NB4 (cell line): ENCODE results near the gene SNED1.

Source experiments
- CTCF ChIP-seq: IDR thresholded peaks from one replicate; pipeline ENCODE4 v1.5.1; 2012; ENCODE audit warnings: low read depth, low read length
- MAX ChIP-seq: IDR thresholded peaks from 2 replicates; pipeline ENCODE4 v1.6.1; 2011; ENCODE audit warnings: low read depth, low read length
- MYC ChIP-seq: IDR thresholded peaks from 2 replicates; pipeline ENCODE4 v1.6.1; 2011; ENCODE audit warnings: low read depth, low read length
- POLR2A ChIP-seq: IDR thresholded peaks from 2 replicates; pipeline ENCODE4 v1.6.1; 2011; ENCODE audit warnings: mild to moderate bottlenecking; ENCODE audit not compliant: insufficient read length; ENCODE audit errors: extremely low read depth

- no peak for TF ChIP-seq CTCF
- TF ChIP-seq POLR2A = no peak
- TF ChIP-seq MYC = no peak; the same call in 1 of the 2 replicates
- TF ChIP-seq MAX = no peak
Observed at GRCh38 chr2:240986787-240987411, 11.5 kb upstream of the SNED1 start.
